Chondrocyte (in vitro differentiated cells): Measurements from ENCODE around the gene GNB1. TPM values are rescaled to one million over a fixed set of nuclear protein-coding genes. Genes with fewer than 3 reads are reported as not detected.

Experiments used
- DNase-seq: peaks from one replicate; pipeline ENCODE4 v3.0.0; 2021; ENCODE audit warnings: mixed read lengths, low spot score
- H3K27ac Mint-ChIP-seq: one replicate; pipeline ENCODE4 v1.8.0; 2021; ENCODE audit warnings: mild to moderate bottlenecking, moderate library complexity, mixed read lengths; ENCODE audit not compliant: unreplicated experiment
- H3K27me3 Mint-ChIP-seq: 2 replicates; pipeline ENCODE4 v1.8.0; 2021; ENCODE audit warnings: low read depth, mixed read lengths
- H3K36me3 Mint-ChIP-seq: 2 replicates; pipeline ENCODE4 v1.8.0; 2021; ENCODE audit warnings: low read depth, mixed read lengths
- H3K4me1 Mint-ChIP-seq: 2 replicates; pipeline ENCODE4 v1.8.0; 2021; ENCODE audit warnings: low read depth, mild to moderate bottlenecking, mixed read lengths
- H3K4me3 Mint-ChIP-seq: one replicate; pipeline ENCODE4 v1.8.0; 2021; ENCODE audit warnings: mild to moderate bottlenecking, moderate library complexity, mixed read lengths; ENCODE audit not compliant: unreplicated experiment
- H3K9me3 Mint-ChIP-seq: 2 replicates; pipeline ENCODE4 v1.8.0; 2021; ENCODE audit warnings: low read depth, mixed read lengths
- total RNA-seq: library from RNA; stranded (reverse); gene quantifications from 3 replicates; pipeline ENCODE4 v1.2.1, GENCODE V29; 2021
- TF ChIP-seq, protein P1 (sequence below): fragments of 200-600 bp; sonication (generic); IDR thresholded peaks from 2 replicates; pipeline ENCODE4 v1.5.0; 2021; ENCODE audit warnings: antibody characterized with exemption, mild to moderate bottlenecking, moderate library complexity

The GNB1 gene
- total RNA-seq, 1 donor from 2014 or later = 538 TPM

DNA sequence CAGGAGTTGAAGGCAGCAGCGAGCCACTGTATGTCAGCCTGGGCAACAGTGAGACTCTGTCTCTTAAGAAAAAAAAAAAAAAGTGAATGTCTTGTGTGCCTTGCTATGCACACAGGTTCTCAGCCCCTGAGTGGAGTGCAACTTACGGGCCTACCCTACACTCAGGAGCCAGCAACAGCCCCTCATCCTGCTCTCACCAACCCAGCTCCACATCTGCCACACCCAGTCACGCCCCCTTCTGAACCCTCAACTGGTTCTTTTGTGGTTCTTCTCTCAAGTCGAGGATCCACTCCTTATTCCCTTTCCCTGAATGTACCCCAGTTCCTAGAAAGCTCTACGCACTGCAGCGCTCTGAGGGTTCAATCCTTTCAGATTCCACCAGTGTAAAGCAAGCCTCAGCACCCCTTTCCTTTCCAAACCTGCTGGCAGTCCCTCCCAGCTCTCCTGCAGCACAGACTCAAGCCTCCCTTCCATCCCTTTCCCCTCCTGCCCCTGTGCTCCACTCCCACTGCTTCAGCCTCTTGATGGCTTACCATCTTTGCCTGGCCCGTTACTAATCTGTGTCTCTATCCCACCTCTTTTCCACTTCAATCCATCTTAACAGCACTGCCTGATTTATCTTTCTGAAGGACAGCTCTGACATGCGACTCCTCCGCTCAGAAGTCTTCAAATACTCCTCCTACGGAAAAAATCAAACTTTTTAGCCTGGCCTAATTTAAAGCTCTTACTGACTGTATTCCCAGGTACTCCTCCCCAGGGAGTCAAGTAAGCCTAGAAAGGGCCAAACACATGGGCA, 38.1 kb downstream of the GNB1 start:
- H3K9me3 Mint-ChIP-seq = no peaks in the 10 kb centered on the region
- no peaks in the 10 kb centered on the region for H3K27me3 Mint-ChIP-seq
- peak overlapping the region; percentile 58 for H3K27ac Mint-ChIP-seq
- H3K4me3 Mint-ChIP-seq = no peak overlapping the region
- H3K4me1 Mint-ChIP-seq = peaks cover 46% of the 10 kb centered on the region
- H3K36me3 Mint-ChIP-seq = peaks cover 5% of the 10 kb centered on the region
- peak; percentile 38 for DNase-seq
- TF ChIP-seq, protein P1, sequence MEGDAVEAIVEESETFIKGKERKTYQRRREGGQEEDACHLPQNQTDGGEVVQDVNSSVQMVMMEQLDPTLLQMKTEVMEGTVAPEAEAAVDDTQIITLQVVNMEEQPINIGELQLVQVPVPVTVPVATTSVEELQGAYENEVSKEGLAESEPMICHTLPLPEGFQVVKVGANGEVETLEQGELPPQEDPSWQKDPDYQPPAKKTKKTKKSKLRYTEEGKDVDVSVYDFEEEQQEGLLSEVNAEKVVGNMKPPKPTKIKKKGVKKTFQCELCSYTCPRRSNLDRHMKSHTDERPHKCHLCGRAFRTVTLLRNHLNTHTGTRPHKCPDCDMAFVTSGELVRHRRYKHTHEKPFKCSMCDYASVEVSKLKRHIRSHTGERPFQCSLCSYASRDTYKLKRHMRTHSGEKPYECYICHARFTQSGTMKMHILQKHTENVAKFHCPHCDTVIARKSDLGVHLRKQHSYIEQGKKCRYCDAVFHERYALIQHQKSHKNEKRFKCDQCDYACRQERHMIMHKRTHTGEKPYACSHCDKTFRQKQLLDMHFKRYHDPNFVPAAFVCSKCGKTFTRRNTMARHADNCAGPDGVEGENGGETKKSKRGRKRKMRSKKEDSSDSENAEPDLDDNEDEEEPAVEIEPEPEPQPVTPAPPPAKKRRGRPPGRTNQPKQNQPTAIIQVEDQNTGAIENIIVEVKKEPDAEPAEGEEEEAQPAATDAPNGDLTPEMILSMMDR = no peak

DNA sequence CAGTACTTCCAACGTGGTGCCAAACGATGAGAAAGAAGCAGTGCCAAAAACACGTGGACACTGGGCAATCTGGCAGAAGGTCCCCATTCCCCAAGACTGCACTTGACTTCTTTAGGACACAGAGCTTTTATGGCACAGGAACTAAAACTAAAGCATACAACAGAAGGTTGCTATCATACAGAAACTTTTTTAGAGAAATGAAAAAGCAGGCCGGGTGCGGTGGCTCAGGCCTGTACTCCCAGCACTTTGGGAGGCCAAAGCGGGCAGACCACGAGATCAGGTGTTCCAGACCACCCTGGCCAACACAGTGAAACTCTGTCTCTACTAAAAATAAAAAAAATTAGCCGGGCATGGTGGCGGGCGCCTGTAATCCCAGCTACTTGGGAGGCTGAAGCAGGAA, 43.0 kb downstream of the GNB1 start:
- peaks cover 33% of the 10 kb centered on the region for H3K4me1 Mint-ChIP-seq
- no peak overlapping the region for H3K4me3 Mint-ChIP-seq
- H3K9me3 Mint-ChIP-seq = no peaks in the 10 kb centered on the region
- peak; percentile 29 for DNase-seq
- peak overlapping the region; percentile 49 for H3K27ac Mint-ChIP-seq
- H3K36me3 Mint-ChIP-seq = peaks cover 5% of the 10 kb centered on the region
- H3K27me3 Mint-ChIP-seq = no peaks in the 10 kb centered on the region
- TF ChIP-seq, protein P1 = no peak

DNA sequence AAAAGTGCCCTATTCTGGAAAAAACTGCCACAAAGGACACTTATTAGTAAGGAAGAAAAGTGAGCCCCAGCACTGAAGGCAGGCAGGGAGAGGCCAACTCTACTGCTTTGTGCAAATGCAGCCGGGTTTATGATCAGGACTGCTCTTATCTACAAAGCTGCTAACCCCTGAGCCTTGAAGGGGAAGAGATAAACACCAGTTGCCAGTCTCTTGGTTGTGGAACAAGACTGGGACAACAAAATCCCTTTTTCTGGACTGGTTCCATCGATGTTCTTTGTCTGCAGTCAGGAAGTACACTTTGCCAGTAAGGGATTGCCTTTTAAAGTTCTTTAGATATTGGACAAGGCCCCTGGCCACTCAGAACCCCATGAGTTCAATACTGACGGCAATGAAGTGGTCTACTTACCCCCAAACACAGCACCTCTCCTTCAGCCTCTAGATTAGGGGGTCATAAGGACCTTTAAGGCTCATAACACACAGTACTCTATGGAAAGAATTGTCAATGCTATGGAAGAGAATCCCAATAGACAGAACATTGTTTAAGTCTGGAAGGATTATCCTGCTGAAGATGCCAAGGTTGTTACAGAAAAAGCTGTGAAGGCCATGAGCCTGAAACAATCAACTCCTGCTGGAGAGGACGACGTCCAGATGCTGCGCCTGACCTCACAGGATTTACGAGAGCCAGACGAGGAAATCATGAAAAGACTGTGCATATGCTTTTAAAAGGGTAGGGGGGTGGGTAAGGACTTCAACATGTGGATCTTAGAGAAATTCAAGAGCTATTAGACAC, 43.6 kb downstream of the GNB1 start:
- Mint-ChIP-seq H3K4me1 (peaks cover 34% of the 10 kb centered on the region), H3K4me3 (no peak overlapping the region), H3K27me3 (no peaks in the 10 kb centered on the region), H3K9me3 (no peaks in the 10 kb centered on the region), H3K36me3 (peaks cover 3% of the 10 kb centered on the region), H3K27ac (peak overlapping the region; percentile 49)
- no peak for DNase-seq
- TF ChIP-seq, protein P1 = no peak

DNA sequence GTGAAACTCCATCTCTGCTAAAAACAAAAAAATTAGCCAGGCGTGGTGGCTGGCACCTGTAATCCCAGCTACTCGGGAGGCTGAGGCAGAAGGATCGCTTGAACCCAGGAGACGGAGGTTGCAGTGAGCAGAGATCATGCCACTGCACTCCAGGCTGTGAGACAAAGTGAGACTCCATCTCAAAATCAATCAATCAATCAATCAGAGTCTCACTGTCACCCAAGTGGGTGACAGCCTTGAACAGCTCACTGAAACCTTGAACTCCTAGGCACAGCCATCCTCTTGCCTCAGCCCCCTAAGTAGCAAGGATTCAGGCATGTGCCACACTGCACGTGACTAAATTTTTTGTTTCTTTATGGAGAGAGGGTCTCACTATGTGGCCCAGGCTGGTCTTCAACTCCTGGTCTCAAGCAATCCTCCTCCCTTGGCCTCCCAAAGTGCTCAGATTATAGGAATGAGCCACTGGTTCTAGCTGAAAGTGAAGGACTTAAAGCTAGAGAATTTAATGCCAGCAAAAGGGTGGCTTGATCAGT, 44.4 kb downstream of the GNB1 start:
- TF ChIP-seq, protein P1 = no peak
- peaks cover 40% of the 10 kb centered on the region for H3K4me1 Mint-ChIP-seq
- H3K4me3 Mint-ChIP-seq = no peak overlapping the region
- no peaks in the 10 kb centered on the region for H3K27me3 Mint-ChIP-seq
- no peaks in the 10 kb centered on the region for H3K9me3 Mint-ChIP-seq
- H3K27ac Mint-ChIP-seq = peak overlapping the region; percentile 49
- no peak for DNase-seq
- H3K36me3 Mint-ChIP-seq = peaks cover 3% of the 10 kb centered on the region
